ENCODE data around the gene C1orf94.

C1orf94 gene

DNA sequence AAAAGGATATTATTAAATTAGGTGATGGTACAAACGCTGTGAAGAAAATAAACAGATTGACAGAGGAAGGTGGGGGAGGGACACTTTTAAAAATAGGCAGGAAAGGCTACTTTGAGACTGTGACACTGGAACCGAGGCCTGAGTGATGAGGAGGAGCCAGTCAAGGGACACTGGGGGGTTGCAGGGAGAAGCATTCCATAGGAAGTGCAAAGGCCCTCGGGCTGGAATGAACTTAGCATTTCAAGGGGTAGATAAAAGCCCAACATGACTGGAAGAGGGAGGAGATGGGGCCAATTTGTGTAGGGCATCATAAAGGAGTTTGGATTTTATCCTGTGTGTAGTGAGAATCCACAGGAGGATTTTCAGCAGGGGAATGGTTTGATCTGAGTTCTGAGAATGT, 15.9 kb downstream of the C1orf94 start:
- no peak overlapping the region for H2BK120ac ChIP-seq (ENCODE audit: low read depth, low read length)
- no peak overlapping the region for H3K27ac ChIP-seq (ENCODE audit: low read length, poor library complexity, severe bottlenecking)
- no peak overlapping the region for H4K91ac ChIP-seq (ENCODE audit: low read length)
- H3K4ac ChIP-seq (ENCODE audit: low read depth in 1 of 2, low read length in 2 of 2), result no peak overlapping the region
- 37% methylated on average over 3 of the region's 3 CpGs for WGBS
- no peak overlapping the region for H3K4me3 ChIP-seq (ENCODE audit: insufficient read depth in 1 of 2, low read depth in 1 of 2, low read length in 2 of 2)
- no peak overlapping the region for H3K9ac ChIP-seq (ENCODE audit: low read length)
- peaks cover 0 to 51% of the 10 kb centered on the region in 2 experiments for H3K27me3 ChIP-seq (ENCODE audit: control insufficient read depth in 1 of 2, insufficient read depth in 1 of 2, low read length in 2 of 2)
- H3K14ac ChIP-seq (ENCODE audit: low read length in 2 of 2), result no peak overlapping the region
- H2AK5ac ChIP-seq (ENCODE audit: low read length, severe bottlenecking), result no peak overlapping the region
- H4K8ac ChIP-seq (ENCODE audit: low read length), result no peak overlapping the region
- H3K9me3 ChIP-seq (ENCODE audit: control insufficient read depth, low read length), result peaks cover 21% of the 10 kb centered on the region
- H2BK15ac ChIP-seq (ENCODE audit: low read depth, poor library complexity, severe bottlenecking), result no peak overlapping the region
- no peak overlapping the region for H2AFZ ChIP-seq (ENCODE audit: low read depth, low read length)
- no peaks in the 10 kb centered on the region for H3K79me1 ChIP-seq (replicated peaks; ENCODE audit: low read length, poor library complexity, severe bottlenecking)
- H3K23ac ChIP-seq (ENCODE audit: low read length in 2 of 2), result no peak overlapping the region
- DNase-seq, result no peak
- no peak overlapping the region for H2BK5ac ChIP-seq (ENCODE audit: low read depth, low read length, poor library complexity, severe bottlenecking)
- H3K18ac ChIP-seq (ENCODE audit: low read depth in 1 of 2, low read length in 2 of 2), result no peak overlapping the region
- H2BK12ac ChIP-seq (ENCODE audit: low read length in 2 of 2), result no peak overlapping the region
- H3K4me1 ChIP-seq (ENCODE audit: control insufficient read depth, insufficient read depth, low read depth, low read length), result no peaks in the 10 kb centered on the region
- no peaks in the 10 kb centered on the region for H3K36me3 ChIP-seq (ENCODE audit: control insufficient read depth in 1 of 2, insufficient read depth in 2 of 2, low read depth in 1 of 2, low read length in 2 of 2)
- H3K4me2 ChIP-seq (ENCODE audit: low read length, poor library complexity, severe bottlenecking), result no peak overlapping the region

DNA sequence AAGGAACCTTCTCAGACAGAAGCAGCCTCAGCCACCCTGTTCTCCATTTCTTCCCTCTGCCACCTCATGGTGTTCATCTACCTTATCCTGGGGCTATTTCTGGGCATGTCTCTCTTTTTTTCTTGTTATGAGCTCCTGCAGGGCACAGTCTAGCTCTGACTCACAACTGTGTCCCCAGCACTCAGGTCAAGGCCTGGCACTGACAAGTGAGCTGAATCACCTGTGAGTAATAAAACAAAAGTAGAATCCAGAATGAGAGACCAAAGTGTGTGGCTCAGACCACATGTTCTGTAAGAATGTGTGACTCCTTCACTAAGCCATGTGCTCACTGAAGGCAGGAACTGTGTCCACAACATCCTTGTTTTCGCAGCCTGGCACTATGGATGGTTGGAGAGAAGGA, 23.2 kb downstream of the C1orf94 start:
- Histone ChIP-seq H3K9me3 (ENCODE audit: control insufficient read depth, low read length) (no peaks in the 10 kb centered on the region), H3K23ac (ENCODE audit: low read length in 2 of 2) (no peak overlapping the region)

DNA sequence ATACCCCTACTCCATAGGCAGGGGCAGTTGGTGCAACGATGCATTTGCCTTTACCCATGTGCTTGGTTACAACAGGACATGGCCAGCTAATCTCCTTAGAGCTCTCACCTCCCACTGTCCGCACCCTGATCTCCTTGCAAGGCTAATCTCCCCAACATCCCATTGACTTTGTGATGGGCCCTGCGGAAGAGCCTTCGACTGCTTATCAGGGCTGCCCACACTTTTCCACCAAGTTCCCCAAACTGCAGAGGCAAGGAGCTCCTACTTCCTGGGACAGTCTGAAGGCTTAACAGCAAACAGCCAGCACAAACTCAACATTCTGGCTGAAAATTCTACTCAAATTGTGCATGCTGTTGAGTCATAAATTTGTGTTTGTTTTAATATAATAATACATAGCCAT, 36.0 kb downstream of the C1orf94 start:
- Histone ChIP-seq H3K27ac (ENCODE audit: low read length, poor library complexity, severe bottlenecking) (no peak overlapping the region), H4K8ac (ENCODE audit: low read length) (no peak overlapping the region), H3K4ac (ENCODE audit: low read depth in 1 of 2, low read length in 2 of 2) (no peak overlapping the region), H3K9ac (ENCODE audit: low read length) (no peak overlapping the region), H2BK120ac (ENCODE audit: low read depth, low read length) (no peak overlapping the region), H3K79me1 (replicated peaks; ENCODE audit: low read length, poor library complexity, severe bottlenecking) (no peaks in the 10 kb centered on the region), H3K4me3 (ENCODE audit: insufficient read depth in 1 of 2, low read depth in 1 of 2, low read length in 2 of 2) (no peak overlapping the region), H3K18ac (ENCODE audit: low read depth in 1 of 2, low read length in 2 of 2) (no peak overlapping the region), H3K14ac (ENCODE audit: low read length in 2 of 2) (no peak overlapping the region), H3K4me2 (ENCODE audit: low read length, poor library complexity, severe bottlenecking) (no peak overlapping the region), H2AFZ (ENCODE audit: low read depth, low read length) (no peak overlapping the region), H3K36me3 (ENCODE audit: control insufficient read depth in 1 of 2, insufficient read depth in 2 of 2, low read depth in 1 of 2, low read length in 2 of 2) (no peaks in the 10 kb centered on the region), H2BK12ac (ENCODE audit: low read length in 2 of 2) (no peak overlapping the region), H3K4me1 (ENCODE audit: control insufficient read depth, insufficient read depth, low read depth, low read length) (no peaks in the 10 kb centered on the region), H4K91ac (ENCODE audit: low read length) (no peak overlapping the region), H2BK15ac (ENCODE audit: low read depth, poor library complexity, severe bottlenecking) (no peak overlapping the region), H2BK5ac (ENCODE audit: low read depth, low read length, poor library complexity, severe bottlenecking) (no peak overlapping the region), H3K9me3 (ENCODE audit: control insufficient read depth, low read length) (no peaks in the 10 kb centered on the region), H3K27me3 (ENCODE audit: control insufficient read depth in 1 of 2, insufficient read depth in 1 of 2, low read length in 2 of 2) (peaks cover 0 to 79% of the 10 kb centered on the region in 2 experiments), H3K23ac (ENCODE audit: low read length in 2 of 2) (no peak overlapping the region), H2AK5ac (ENCODE audit: low read length, severe bottlenecking) (no peak overlapping the region)
- 74% methylated on average over 4 of the region's 4 CpGs for WGBS
- no peak for DNase-seq

More for the DNA sequence above, 23.2 kb downstream of the C1orf94 start:
- no peak overlapping the region for H3K9ac ChIP-seq (ENCODE audit: low read length)
- no peak overlapping the region for H4K91ac ChIP-seq (ENCODE audit: low read length)
- WGBS, result 60% methylated on average over 1 of the region's 1 CpG
- no peak overlapping the region for H3K18ac ChIP-seq (ENCODE audit: low read depth in 1 of 2, low read length in 2 of 2)
- H2AFZ ChIP-seq (ENCODE audit: low read depth, low read length), result no peak overlapping the region
- no peak overlapping the region for H2BK12ac ChIP-seq (ENCODE audit: low read length in 2 of 2)
- H2BK5ac ChIP-seq (ENCODE audit: low read depth, low read length, poor library complexity, severe bottlenecking), result no peak overlapping the region
- no peak overlapping the region for H2AK5ac ChIP-seq (ENCODE audit: low read length, severe bottlenecking)
- H3K36me3 ChIP-seq (ENCODE audit: control insufficient read depth in 1 of 2, insufficient read depth in 2 of 2, low read depth in 1 of 2, low read length in 2 of 2), result peaks cover 0 to 3% of the 10 kb centered on the region in 2 experiments
- no peak overlapping the region for H4K8ac ChIP-seq (ENCODE audit: low read length)
- no peak overlapping the region for H3K4me3 ChIP-seq (ENCODE audit: insufficient read depth in 1 of 2, low read depth in 1 of 2, low read length in 2 of 2)
- H2BK15ac ChIP-seq (ENCODE audit: low read depth, poor library complexity, severe bottlenecking), result no peak overlapping the region
- no peak for DNase-seq
- H3K4me2 ChIP-seq (ENCODE audit: low read length, poor library complexity, severe bottlenecking), result no peak overlapping the region
- no peak overlapping the region for H2BK120ac ChIP-seq (ENCODE audit: low read depth, low read length)
- H3K14ac ChIP-seq (ENCODE audit: low read length in 2 of 2), result no peak overlapping the region
- no peak overlapping the region for H3K4ac ChIP-seq (ENCODE audit: low read depth in 1 of 2, low read length in 2 of 2)
- no peaks in the 10 kb centered on the region for H3K4me1 ChIP-seq (ENCODE audit: control insufficient read depth, insufficient read depth, low read depth, low read length)
- H3K79me1 ChIP-seq (replicated peaks; ENCODE audit: low read length, poor library complexity, severe bottlenecking), result no peaks in the 10 kb centered on the region
- no peak overlapping the region for H3K27ac ChIP-seq (ENCODE audit: low read length, poor library complexity, severe bottlenecking)
- H3K27me3 ChIP-seq (ENCODE audit: control insufficient read depth in 1 of 2, insufficient read depth in 1 of 2, low read length in 2 of 2), result peaks cover 0 to 27% of the 10 kb centered on the region in 2 experiments

DNA sequence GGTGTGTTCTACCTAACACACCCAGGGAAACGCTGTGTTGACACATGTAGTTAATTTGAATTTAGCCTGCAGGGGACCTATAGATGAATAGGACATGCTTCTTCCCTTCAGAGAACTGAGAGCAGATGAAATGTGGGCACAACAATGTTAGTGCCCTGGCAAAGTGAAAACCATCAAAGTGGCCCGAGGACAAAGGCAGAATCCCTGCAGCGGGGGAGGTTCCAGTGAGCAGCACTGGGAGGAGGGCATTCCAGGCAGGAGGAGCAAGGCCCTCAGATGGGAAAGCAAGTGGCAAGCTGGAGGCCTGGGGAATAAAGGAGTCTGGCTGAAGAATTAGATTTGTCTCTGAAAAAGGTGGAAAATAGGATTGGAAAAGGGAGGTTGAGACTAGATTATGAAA, 37.2 kb downstream of the C1orf94 start:
- Histone ChIP-seq H3K14ac (ENCODE audit: low read length in 2 of 2) (no peak overlapping the region), H3K27me3 (ENCODE audit: control insufficient read depth in 1 of 2, insufficient read depth in 1 of 2, low read length in 2 of 2) (peaks cover 0 to 76% of the 10 kb centered on the region in 2 experiments), H3K9ac (ENCODE audit: low read length) (no peak overlapping the region), H3K18ac (ENCODE audit: low read depth in 1 of 2, low read length in 2 of 2) (no peak overlapping the region), H3K36me3 (ENCODE audit: control insufficient read depth in 1 of 2, insufficient read depth in 2 of 2, low read depth in 1 of 2, low read length in 2 of 2) (no peaks in the 10 kb centered on the region), H2BK120ac (ENCODE audit: low read depth, low read length) (no peak overlapping the region), H3K79me1 (replicated peaks; ENCODE audit: low read length, poor library complexity, severe bottlenecking) (no peaks in the 10 kb centered on the region), H2BK12ac (ENCODE audit: low read length in 2 of 2) (no peak overlapping the region), H3K23ac (ENCODE audit: low read length in 2 of 2) (no peak overlapping the region), H3K9me3 (ENCODE audit: control insufficient read depth, low read length) (no peaks in the 10 kb centered on the region), H2BK5ac (ENCODE audit: low read depth, low read length, poor library complexity, severe bottlenecking) (no peak overlapping the region), H2BK15ac (ENCODE audit: low read depth, poor library complexity, severe bottlenecking) (no peak overlapping the region), H3K4ac (ENCODE audit: low read depth in 1 of 2, low read length in 2 of 2) (no peak overlapping the region), H2AFZ (ENCODE audit: low read depth, low read length) (no peak overlapping the region), H3K27ac (ENCODE audit: low read length, poor library complexity, severe bottlenecking) (no peak overlapping the region), H4K91ac (ENCODE audit: low read length) (no peak overlapping the region), H3K4me1 (ENCODE audit: control insufficient read depth, insufficient read depth, low read depth, low read length) (no peaks in the 10 kb centered on the region), H3K4me2 (ENCODE audit: low read length, poor library complexity, severe bottlenecking) (no peak overlapping the region), H2AK5ac (ENCODE audit: low read length, severe bottlenecking) (no peak overlapping the region), H3K4me3 (ENCODE audit: insufficient read depth in 1 of 2, low read depth in 1 of 2, low read length in 2 of 2) (no peak overlapping the region), H4K8ac (ENCODE audit: low read length) (no peak overlapping the region)
- 61% methylated on average over 3 of the region's 3 CpGs for WGBS
- no peak for DNase-seq

All from mesenchymal stem cell (in vitro differentiated cells and primary cell).